Nephron (organoid): Measurements from ENCODE around the gene CCDC51.

Experiments
- H3K27ac Mint-ChIP-seq, 3 experiments: 2 replicates each; pipeline ENCODE4 v1.8.0; 2020; ENCODE audit warnings: mixed read lengths in 3 of 3, mild to moderate bottlenecking in 2 of 3, moderate library complexity in 1 of 3
- H3K27me3 Mint-ChIP-seq: 2 replicates; pipeline ENCODE4 v1.8.0; 2021; ENCODE audit warnings: low read depth, mild to moderate bottlenecking, moderate library complexity, mixed read lengths
- H3K36me3 Mint-ChIP-seq: 2 replicates; pipeline ENCODE4 v1.8.0; 2020; ENCODE audit warnings: low read depth, mixed read lengths
- H3K4me1 Mint-ChIP-seq: 2 replicates; pipeline ENCODE4 v1.8.0; 2020; ENCODE audit warnings: mixed read lengths
- H3K4me3 Mint-ChIP-seq, 3 experiments: 2 replicates each; pipeline ENCODE4 v1.8.0; 2020; ENCODE audit warnings: mild to moderate bottlenecking in 3 of 3, mixed read lengths in 3 of 3, moderate library complexity in 2 of 3
- H3K9me3 Mint-ChIP-seq: 2 replicates; pipeline ENCODE4 v1.8.0; 2020; ENCODE audit warnings: mixed read lengths
- CTCF ChIP-seq, 3 experiments: fragments of 200-600 bp; sonication (generic); IDR thresholded peaks; one replicate each; pipeline ENCODE4 v1.5.0; 2021; ENCODE audit warnings: antibody characterized with exemption in 3 of 3; ENCODE audit not compliant: unreplicated experiment in 3 of 3

CCDC51 gene

GRCh38 chr3:48426944-48427629 lies 12.8 kb downstream of the CCDC51 start:
- peaks cover 9% of the 10 kb centered on the region for H3K36me3 Mint-ChIP-seq
- H3K27me3 Mint-ChIP-seq = no peaks in the 10 kb centered on the region
- H3K4me1 Mint-ChIP-seq = peaks cover 54% of the 10 kb centered on the region
- no peaks in the 10 kb centered on the region for H3K9me3 Mint-ChIP-seq
- H3K27ac Mint-ChIP-seq = peak overlapping the region; percentile 90 to 94 (median 93)
- H3K4me3 Mint-ChIP-seq = peak overlapping the region; percentile 84 to 91 (median 87)
- no peak for TF ChIP-seq CTCF (IDR thresholded peaks at IDR 0.05; ENCODE audit: unreplicated experiment in 3 of 3)

- Mint-ChIP-seq H3K27ac (peak overlapping the region; percentile 90 to 94 (median 93)), H3K4me3 (peak overlapping the region; percentile 84 to 91 (median 87)), H3K9me3 (no peaks in the 10 kb centered on the region), H3K4me1 (peaks cover 49% of the 10 kb centered on the region), H3K27me3 (no peaks in the 10 kb centered on the region), H3K36me3 (peaks cover 10% of the 10 kb centered on the region)
- TF ChIP-seq CTCF (IDR thresholded peaks at IDR 0.05; ENCODE audit: unreplicated experiment in 3 of 3) = no peak
Measured at GRCh38 chr3:48426401-48426909, 13.5 kb downstream of the CCDC51 start.

- TF ChIP-seq CTCF (IDR thresholded peaks at IDR 0.05; ENCODE audit: unreplicated experiment in 3 of 3) = no peak
- H3K36me3 Mint-ChIP-seq = peaks cover 10% of the 10 kb centered on the region
- H3K9me3 Mint-ChIP-seq = no peaks in the 10 kb centered on the region
- H3K27me3 Mint-ChIP-seq = no peaks in the 10 kb centered on the region
- peaks cover 43% of the 10 kb centered on the region for H3K4me1 Mint-ChIP-seq
- H3K4me3 Mint-ChIP-seq = peak overlapping the region; percentile 62 to 65 (median 64)
- H3K27ac Mint-ChIP-seq = peak overlapping the region; percentile 87 to 93 (median 87)
Measured at GRCh38 chr3:48425281-48425812, 14.6 kb downstream of the CCDC51 start.

- no peaks in the 10 kb centered on the region for H3K9me3 Mint-ChIP-seq
- peaks cover 43% of the 10 kb centered on the region for H3K4me1 Mint-ChIP-seq
- H3K27ac Mint-ChIP-seq = peak overlapping the region; percentile 58 to 93 (median 87)
- TF ChIP-seq CTCF (IDR thresholded peaks at IDR 0.05; ENCODE audit: unreplicated experiment in 3 of 3) = no peak
- H3K4me3 Mint-ChIP-seq = peak overlapping the region; percentile 54 to 68 (median 62)
- H3K36me3 Mint-ChIP-seq = peaks cover 10% of the 10 kb centered on the region
- H3K27me3 Mint-ChIP-seq = no peaks in the 10 kb centered on the region
Measured at GRCh38 chr3:48423883-48424695, 15.8 kb downstream of the CCDC51 start.

GRCh38 chr3:48423241-48423882 lies 16.6 kb downstream of the CCDC51 start:
- Mint-ChIP-seq H3K36me3 (peaks cover 10% of the 10 kb centered on the region), H3K4me3 (no peak overlapping the region), H3K9me3 (no peaks in the 10 kb centered on the region), H3K27ac (peak overlapping the region in 2 of 3 experiments; percentile 57 to 72), H3K27me3 (no peaks in the 10 kb centered on the region), H3K4me1 (peaks cover 41% of the 10 kb centered on the region)
- no peak for TF ChIP-seq CTCF (IDR thresholded peaks at IDR 0.05; ENCODE audit: unreplicated experiment in 3 of 3)
